ENCODE measurements around the gene PPP2R5A. TPM values are rescaled to one million over a fixed set of nuclear protein-coding genes. Genes with fewer than 3 reads are reported as not detected.
A peak's percentile ranks its signal among the peaks of the same experiment; 100 is the strongest.
"Not testable (repeated sequence)": the region's sequence is repeated elsewhere in the genome, so short reads cannot be mapped to it uniquely, and the experiment has no call there.

The PPP2R5A gene
- total RNA-seq, 1 experiment from 2014 or later, result 90.2 TPM

- in situ Hi-C loops (cut with HindIII; ENCODE audit: low sequenced_read_pairs), result no loop called here
- no peak for DNase-seq (ENCODE audit: low spot score)
Measured at GRCh38 chr1:212292250-212293105, 7.3 kb downstream of the PPP2R5A start.

DNA sequence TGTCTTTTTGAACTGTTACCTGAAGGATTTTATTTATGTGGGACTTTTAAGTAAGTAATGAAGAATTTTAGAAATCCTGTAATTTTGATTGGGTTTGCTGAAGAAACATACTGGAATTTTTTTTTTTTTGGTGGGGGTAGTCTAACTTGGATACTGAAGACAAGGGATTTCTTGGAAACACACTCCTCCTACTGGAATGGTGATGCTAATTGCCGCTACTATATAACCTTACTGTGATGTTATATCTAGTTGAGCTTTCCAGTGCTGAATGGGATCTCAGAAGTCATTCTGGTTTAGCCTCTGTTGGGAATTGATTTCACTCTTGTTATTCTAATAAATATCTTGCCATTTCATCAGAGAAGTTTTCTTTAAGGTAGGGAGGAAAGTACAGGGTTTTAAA lies 8.4 kb downstream of the PPP2R5A start:
- in situ Hi-C loops (cut with HindIII; ENCODE audit: low sequenced_read_pairs), result no loop called here

GRCh38 chr1:212294983-212295382 lies 9.8 kb downstream of the PPP2R5A start:
- no peak for DNase-seq (ENCODE audit: low spot score)
- in situ Hi-C loops (cut with HindIII; ENCODE audit: low sequenced_read_pairs), result no loop called here

More for the DNA sequence above, 8.4 kb downstream of the PPP2R5A start:
- DNase-seq (ENCODE audit: low spot score), result no peak

GRCh38 chr1:212295579-212295978 lies 10.4 kb downstream of the PPP2R5A start:
- DNase-seq (ENCODE audit: low spot score), result no peak
- in situ Hi-C loops (cut with HindIII; ENCODE audit: low sequenced_read_pairs), result no loop called here

DNA sequence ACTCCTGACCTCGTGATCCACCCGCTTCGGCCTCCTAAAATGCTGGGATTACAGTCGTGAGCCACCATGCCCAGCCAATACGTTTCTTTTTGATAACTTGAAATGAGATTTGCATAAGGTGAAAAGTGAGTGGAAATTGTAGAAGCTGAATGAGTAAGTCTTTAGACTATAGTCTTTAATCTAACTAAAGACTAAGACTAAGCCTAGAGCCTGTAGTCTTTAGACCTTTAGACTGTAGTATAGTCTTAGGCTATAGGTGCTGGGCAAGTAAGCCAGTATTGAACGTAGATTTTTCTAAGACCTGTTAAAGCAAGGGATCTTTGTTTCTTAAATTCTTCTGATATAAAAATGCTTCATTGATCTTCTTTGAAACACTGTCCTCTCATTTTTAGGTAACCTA lies 12.1 kb downstream of the PPP2R5A start:
- DNase-seq (ENCODE audit: low spot score), result no peak
- in situ Hi-C loops (cut with HindIII; ENCODE audit: low sequenced_read_pairs), result no loop called here

DNA sequence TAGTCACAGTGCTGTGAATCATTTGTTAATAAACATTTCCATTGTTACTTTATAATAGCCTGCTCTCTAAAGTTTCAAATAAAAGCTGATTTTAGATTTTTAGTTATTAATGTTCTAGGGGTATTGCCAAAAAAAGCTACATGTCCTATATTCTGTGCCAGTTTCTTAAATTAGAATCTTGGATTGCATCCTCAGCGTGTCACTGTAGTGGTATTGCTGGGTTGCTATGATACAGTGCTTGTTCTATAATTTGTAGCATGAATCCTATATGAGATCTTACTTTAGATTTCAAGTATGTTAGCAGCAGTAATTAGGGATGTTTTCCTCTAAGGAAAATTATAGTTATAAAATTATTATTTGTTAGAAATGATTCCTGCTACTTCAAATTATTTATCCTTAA lies 16.4 kb downstream of the PPP2R5A start:
- in situ Hi-C loops (cut with HindIII; ENCODE audit: low sequenced_read_pairs), result no loop called here
- DNase-seq (ENCODE audit: low spot score), result peak; percentile 35

DNA sequence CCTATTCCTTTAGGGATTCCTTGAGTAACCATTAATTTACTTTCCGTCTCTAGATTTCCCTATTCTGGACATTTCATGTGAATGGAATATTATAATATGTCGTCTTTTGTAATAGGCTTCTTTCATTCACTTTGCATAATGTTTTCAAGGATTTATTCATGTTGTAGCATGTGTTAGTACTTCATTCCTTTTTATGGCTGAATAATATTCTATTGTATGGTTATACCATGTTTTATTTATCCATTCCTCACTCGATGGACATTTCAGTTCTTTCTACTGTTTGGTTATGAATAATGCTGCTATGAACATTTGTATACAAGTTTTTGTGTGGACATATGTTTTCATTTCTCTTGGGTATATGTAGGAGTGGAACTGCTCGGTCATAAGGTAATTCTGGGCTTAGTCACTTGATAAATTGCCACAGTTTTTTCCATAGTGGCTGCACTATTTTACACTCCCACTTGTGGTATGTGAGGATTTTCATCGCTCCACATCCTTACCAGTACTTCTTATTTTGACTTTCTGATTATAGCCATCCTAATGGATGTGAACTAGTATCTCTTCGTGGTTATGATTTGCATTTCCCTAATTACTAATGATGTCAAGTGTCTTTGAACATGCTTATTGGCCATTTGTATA lies 17.7 kb downstream of the PPP2R5A start:
- no peak for DNase-seq (ENCODE audit: low spot score)
- in situ Hi-C loops (cut with HindIII; ENCODE audit: low sequenced_read_pairs), result no loop called here

GRCh38 chr1:212305342-212305741 lies 20.1 kb downstream of the PPP2R5A start:
- DNase-seq (ENCODE audit: low spot score), result no peak
- in situ Hi-C loops (cut with HindIII; ENCODE audit: low sequenced_read_pairs), result no loop called here

- in situ Hi-C loops (cut with HindIII; ENCODE audit: low sequenced_read_pairs); DNase-seq (ENCODE audit: low spot score): not testable (repeated sequence)
Measured at GRCh38 chr1:212305984-212306452, 20.8 kb downstream of the PPP2R5A start.

DNA sequence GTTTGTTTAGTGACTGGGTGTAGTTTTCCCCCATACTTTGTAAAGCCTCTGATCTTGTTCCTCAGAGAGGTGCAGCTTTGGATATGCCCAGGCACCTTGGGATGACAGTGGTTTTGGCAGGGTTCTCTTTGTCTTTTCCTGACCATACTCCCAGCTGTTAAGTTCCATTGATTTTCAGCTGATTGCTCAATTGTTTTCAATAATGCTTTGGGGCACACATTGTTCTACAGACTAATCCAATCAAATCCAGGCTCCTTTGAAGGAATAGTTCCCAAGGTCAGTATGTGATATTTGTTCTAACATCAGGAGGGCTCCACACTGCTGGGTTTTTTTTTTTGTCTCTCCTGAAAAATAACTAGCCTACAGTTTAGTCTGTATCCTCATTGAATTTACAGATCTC lies 24.8 kb downstream of the PPP2R5A start:
- in situ Hi-C loops (cut with HindIII; ENCODE audit: low sequenced_read_pairs), result no loop called here
- no peak for DNase-seq (ENCODE audit: low spot score)

- no peak for DNase-seq (ENCODE audit: low spot score)
- in situ Hi-C loops (cut with HindIII; ENCODE audit: low sequenced_read_pairs), result no loop called here
Measured at GRCh38 chr1:212310383-212310782, 25.2 kb downstream of the PPP2R5A start.

DNA sequence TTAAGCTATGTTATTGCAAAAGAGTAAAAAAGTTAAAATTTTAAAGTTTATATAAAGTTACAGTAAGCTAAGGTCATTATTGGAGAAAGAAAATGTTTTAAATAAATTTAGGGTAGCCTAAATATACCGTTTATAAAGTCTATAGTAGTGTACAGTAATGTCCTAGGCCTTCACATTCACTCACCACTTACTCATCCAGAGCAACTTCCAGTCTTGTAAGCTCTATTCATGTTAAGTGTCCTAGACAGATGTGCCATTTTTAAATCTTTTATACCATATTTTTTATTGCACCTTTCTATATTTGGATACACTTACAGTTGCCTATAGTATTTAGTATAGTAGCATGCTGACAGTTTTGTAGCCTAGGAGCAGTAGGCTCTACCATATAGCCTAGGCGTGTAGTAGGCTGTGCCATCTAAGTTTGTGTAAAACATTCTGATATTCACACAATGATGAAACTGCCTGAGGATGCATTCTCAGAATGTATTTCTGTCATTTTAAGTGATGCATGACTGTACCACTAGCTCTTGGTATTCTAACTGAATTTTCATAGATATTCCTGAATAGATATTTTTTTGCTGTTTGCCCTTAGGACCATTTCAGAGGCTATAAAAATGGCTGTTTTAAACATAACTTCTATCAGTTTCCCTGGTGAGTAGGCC lies 26.8 kb downstream of the PPP2R5A start:
- in situ Hi-C loops (cut with HindIII; ENCODE audit: low sequenced_read_pairs), result no loop called here
- no peak for DNase-seq (ENCODE audit: low spot score)

DNA sequence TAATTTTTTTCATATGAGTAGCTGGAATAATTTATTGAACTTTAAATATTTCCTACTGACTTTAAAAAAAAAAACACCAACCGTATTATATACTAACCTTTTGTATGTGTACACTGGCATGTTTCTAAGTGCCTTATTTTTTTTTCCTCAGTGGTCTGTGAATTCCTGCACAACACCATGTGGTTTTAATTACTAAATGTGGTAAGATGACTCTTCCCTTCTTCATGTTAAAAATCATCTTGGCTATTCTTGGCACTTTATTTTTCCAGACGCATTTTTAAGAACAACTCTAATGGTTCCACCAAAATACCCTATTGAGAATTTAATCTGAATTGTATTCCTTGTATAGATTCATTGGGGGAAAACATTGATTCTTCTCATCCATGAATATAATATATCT lies 28.4 kb downstream of the PPP2R5A start:
- DNase-seq (ENCODE audit: low spot score), result no peak
- in situ Hi-C loops (cut with HindIII; ENCODE audit: low sequenced_read_pairs), result no loop called here

DNA sequence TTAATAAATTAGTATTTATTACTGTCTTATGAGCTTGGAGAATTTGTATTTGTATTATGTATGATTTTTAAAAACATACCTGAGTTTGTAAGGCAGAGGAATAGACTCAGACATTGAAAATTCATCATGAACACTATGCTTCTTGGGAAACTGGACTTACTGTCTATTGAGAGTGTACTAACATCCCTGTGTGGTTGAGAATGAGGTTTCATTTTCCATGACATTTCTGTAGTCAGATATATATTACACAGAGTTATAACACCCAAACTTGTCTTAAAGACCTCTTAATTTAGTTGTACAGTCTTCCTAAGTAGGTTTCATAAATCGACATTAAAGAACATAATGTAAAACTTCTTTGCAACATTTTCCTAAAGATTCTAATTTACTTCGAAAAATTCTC lies 30.0 kb downstream of the PPP2R5A start:
- in situ Hi-C loops (cut with HindIII; ENCODE audit: low sequenced_read_pairs), result no loop called here

DNA sequence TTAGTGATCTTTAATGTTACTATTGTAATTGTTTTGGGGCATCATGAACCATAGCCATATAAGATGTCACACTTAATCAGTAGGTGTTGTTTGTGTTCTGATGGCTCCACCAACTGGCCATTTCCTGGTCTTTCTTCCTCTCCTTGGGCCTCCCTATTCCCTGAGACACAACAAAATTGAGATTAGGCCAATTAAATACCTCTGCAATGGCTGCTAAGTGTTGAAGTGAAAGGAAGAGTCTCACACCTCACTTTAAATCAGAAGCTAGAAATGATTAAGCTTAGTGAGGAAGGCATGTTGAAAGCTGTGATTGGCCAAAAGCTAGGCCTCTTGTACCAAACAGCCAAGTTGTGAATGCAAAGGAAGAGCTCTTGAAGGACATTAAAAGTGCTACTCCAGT lies 30.7 kb downstream of the PPP2R5A start:
- in situ Hi-C loops (cut with HindIII; ENCODE audit: low sequenced_read_pairs), result no loop called here
- peak; percentile 26 for DNase-seq (ENCODE audit: low spot score)

More for the DNA sequence above, 30.0 kb downstream of the PPP2R5A start:
- no peak for DNase-seq (ENCODE audit: low spot score)

DNA sequence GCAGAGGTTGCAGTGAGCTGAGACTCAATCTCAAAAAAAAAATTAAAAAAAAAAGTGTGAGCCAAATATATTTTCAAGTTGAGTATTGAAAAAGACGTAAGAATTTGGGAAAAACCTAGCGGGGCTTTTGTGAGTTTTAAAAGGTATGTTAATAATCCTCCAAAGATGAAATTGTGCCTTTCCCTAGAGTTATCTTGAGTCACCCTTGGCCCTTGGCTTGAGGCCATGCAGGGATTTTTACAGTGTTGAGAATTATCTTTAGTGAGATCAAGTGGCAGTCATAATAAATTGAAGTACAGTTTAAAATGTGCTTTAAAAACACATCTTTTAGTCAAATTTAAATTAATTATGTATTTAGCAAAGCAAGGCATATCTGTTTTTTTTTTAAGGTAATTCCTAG lies 32.7 kb downstream of the PPP2R5A start:
- no peak for DNase-seq (ENCODE audit: low spot score)
- in situ Hi-C loops (cut with HindIII; ENCODE audit: low sequenced_read_pairs), result no loop called here

- DNase-seq (ENCODE audit: low spot score); in situ Hi-C loops (cut with HindIII; ENCODE audit: low sequenced_read_pairs): not testable (repeated sequence)
Measured at GRCh38 chr1:212321031-212321430, 35.8 kb downstream of the PPP2R5A start.

DNA sequence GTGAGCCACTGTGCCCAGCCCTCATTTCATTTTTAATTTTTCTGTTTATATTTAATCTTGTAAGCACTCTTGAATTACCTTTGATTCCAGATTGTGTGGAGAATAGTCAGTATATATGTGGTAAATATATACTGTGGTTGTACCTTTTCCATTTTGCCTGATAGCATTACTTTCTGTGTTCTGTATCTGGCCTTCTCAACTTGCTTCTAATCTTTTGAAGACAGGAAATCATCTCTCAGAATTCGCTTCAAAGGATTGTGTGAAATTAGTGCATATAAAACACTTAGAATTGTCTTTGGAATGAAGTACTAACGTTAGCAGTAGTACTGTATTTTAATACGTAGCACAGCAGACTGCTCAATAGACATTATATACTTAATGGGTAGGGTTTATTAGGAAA lies 37.9 kb downstream of the PPP2R5A start:
- no peak for DNase-seq (ENCODE audit: low spot score)
- in situ Hi-C loops (cut with HindIII; ENCODE audit: low sequenced_read_pairs), result no loop called here

DNA sequence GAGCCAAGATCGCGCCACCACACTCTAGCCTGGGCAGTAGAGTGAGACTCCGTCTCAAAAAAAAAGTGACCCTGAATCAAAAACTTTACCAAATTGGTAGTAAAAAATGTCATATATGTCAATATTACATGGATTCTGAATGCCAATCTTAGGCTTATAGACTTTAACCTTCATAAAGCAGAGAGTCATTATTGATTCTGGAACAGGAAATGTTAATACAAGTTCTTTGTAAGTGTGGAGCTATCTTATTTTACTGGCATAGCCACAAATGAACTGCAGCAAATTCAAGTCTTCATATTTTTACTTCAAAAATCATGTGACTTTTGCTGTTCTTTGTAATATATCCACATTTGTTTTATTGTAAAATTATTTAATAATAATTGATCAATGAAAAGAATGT lies 41.3 kb downstream of the PPP2R5A start:
- in situ Hi-C loops (cut with HindIII; ENCODE audit: low sequenced_read_pairs), result no loop called here
- no peak for DNase-seq (ENCODE audit: low spot score)

GRCh38 chr1:212328248-212328647 lies 43.0 kb downstream of the PPP2R5A start:
- DNase-seq (ENCODE audit: low spot score), result no peak

More at GRCh38 chr1:212328248-212328647, 43.0 kb downstream of the PPP2R5A start:
- in situ Hi-C loops (cut with HindIII; ENCODE audit: low sequenced_read_pairs), result no loop called here

Data from G401 (cell line).